H1 (cell line): ENCODE results near the gene GNAI2. TPM values are rescaled to one million over a fixed set of nuclear protein-coding genes. Genes with fewer than 3 reads are reported as not detected.
A peak's percentile ranks its signal among the peaks of the same experiment; 100 is the strongest.

ENCODE experiments used
- BACH1 ChIP-seq: IDR thresholded peaks from 2 replicates; pipeline ENCODE4 v1.6.1; 2012; ENCODE audit warnings: low read length, improper control_type of control experiment
- BCL11A ChIP-seq, 2 experiments: IDR thresholded peaks; one replicate each; pipeline ENCODE4 v1.6.1; 2011; ENCODE audit warnings: low read depth in 2 of 2, low read length in 2 of 2, mild to moderate bottlenecking in 2 of 2
- CBX5 ChIP-seq: fragments of 300-800, 300-1000 bp; sonication (generic); IDR thresholded peaks from 2 replicates; pipeline ENCODE4 v1.7.1; 2016; ENCODE audit warnings: antibody characterized with exemption, low read length, low read depth
- CBX8 ChIP-seq: fragments of 300-800, 300-1000 bp; sonication (generic); IDR thresholded peaks from 2 replicates; pipeline ENCODE4 v1.7.1; 2016; ENCODE audit warnings: low read depth, low read length, borderline replicate concordance
- CEBPB ChIP-seq: IDR thresholded peaks from 2 replicates; pipeline ENCODE4 v1.6.1; 2012; ENCODE audit warnings: low read depth, low read length
- EGR1 ChIP-seq: IDR thresholded peaks from 2 replicates; pipeline ENCODE4 v1.6.1; 2011; ENCODE audit warnings: low read depth, low read length, borderline replicate concordance
- FOSL1 ChIP-seq: IDR thresholded peaks from 2 replicates; pipeline ENCODE4 v1.6.1; 2011; ENCODE audit warnings: mild to moderate bottlenecking, low read depth, low read length, moderate library complexity; ENCODE audit not compliant: insufficient read depth
- JUND ChIP-seq: IDR thresholded peaks from 2 replicates; pipeline ENCODE4 v1.6.1; 2011; ENCODE audit warnings: mild to moderate bottlenecking, improper control_type of control experiment, low read length
- NRF1 ChIP-seq: IDR thresholded peaks from 2 replicates; pipeline ENCODE4 v1.6.1; 2011; ENCODE audit warnings: mild to moderate bottlenecking, low read depth, low read length, improper control_type of control experiment
- POU5F1 ChIP-seq: IDR thresholded peaks from 2 replicates; pipeline ENCODE4 v1.6.1; 2011; ENCODE audit warnings: low read depth, mild to moderate bottlenecking, low read length, moderate library complexity
- RBBP5 ChIP-seq: IDR thresholded peaks from 2 replicates; pipeline ENCODE4 v1.7.1; 2012; ENCODE audit warnings: low read depth, mild to moderate bottlenecking, inconsistent platforms, low read length, moderate library complexity, borderline replicate concordance
- RFX5 ChIP-seq: IDR thresholded peaks from 2 replicates; pipeline ENCODE4 v1.6.1; 2011; ENCODE audit warnings: low read depth, low read length, improper control_type of control experiment, borderline replicate concordance
- RNF2 ChIP-seq: fragments of 200-900, 300-1000 bp; sonication (generic); IDR thresholded peaks from 2 replicates; pipeline ENCODE4 v1.7.1; 2016; ENCODE audit warnings: borderline replicate concordance, low read depth, mild to moderate bottlenecking, antibody characterized with exemption, low read length; ENCODE audit not compliant: poor library complexity, severe bottlenecking; ENCODE audit errors: missing control alignments
- RXRA ChIP-seq: IDR thresholded peaks from 2 replicates; pipeline ENCODE4 v1.6.1; 2011; ENCODE audit warnings: low read depth, mild to moderate bottlenecking, low read length, moderate library complexity; ENCODE audit not compliant: insufficient read depth
- polyA plus RNA-seq, 7 experiments: library from polyadenylated mRNA; depleted of rRNA in 3 of 7; stranded (reverse) in 5 of 7; unstranded in 2 of 7; fragments of >200 nt in 5 of 7; fragments of 200-250 nt in 2 of 7; gene quantifications; 1 replicate in 5 of 7; 2 replicates in 1 of 7; 4 replicates in 1 of 7; pipeline versions ENCODE4 v1.2.1 to v1.2.3, GENCODE V29; 2011 to 2013; ENCODE audit warnings: missing spikeins in 2 of 7, mixed read lengths in 2 of 7
- total RNA-seq: library from RNA; stranded (reverse); fragmentation: NEBNext Ultra II Directional; extraction: Animal tissue kit (Norgen Biotek cat#: 25700); gene quantifications from 2 replicates; pipeline ENCODE4 v1.2.1, GENCODE V29; 2021

Gene GNAI2
- total and polyA plus RNA-seq, 2 of the 8 experiments (the other 6 are each of a cell fraction or from before 2014, with no cell fraction given), result 168 to 539 TPM

DNA sequence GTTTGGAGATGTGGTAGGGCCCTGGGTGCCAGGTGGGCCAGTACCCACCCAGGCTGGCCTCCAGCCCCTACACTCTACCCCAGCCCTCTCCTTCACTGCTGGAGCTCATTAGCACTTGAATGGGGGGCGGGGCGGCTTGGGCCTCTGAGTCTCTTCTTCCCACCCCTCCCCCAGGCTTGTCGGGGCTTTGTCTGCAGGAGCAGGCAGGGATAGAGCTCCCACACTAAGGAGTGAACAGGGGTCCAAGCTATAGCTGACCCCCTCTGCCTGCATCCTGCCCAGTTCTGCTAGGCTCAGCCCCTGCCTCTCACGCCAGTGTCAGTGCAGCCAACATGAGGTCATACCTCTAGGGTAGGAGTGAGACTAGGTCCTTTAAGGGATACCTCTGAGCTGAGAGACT lies 5.2 kb downstream of the GNAI2 start (continued):
- TF ChIP-seq JUND (no peak), EGR1 (no peak), CBX5 (no peak), RNF2 (no peak), POU5F1 (peak; percentile 70; the same call in 1 of the 2 replicates), NRF1 (no peak), CBX8 (no peak), FOSL1 (no peak), BCL11A (IDR thresholded peaks at IDR 0.05; ENCODE audit: low read depth in 2 of 2, low read length in 2 of 2) (no peak), CEBPB (no peak), RFX5 (no peak), RXRA (0 out of 2 replicates have a peak, but pooled peaks have one; percentile 68), RBBP5 (peak; percentile 91), BACH1 (no peak)
